Measurements from ENCODE around the gene CHL1.

The CHL1 gene

DNA sequence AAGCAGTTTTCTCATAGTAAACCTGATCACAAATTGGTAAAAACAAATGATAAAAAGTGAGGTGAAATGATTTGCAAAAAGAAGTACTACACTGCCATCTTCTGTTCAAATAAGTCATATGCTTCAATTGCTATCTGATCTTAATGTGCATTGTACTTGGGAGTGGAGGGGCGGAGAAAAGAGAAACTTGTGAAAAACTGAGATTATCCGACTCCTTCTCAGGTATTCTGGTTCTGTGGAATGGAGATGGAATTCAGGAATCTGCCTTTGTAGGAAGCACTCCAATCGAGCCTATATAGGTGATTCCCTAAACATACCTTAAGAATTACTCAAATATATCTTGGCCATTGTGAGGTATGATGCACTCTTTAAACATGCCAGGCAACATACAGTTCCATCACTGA lies 180.6 kb downstream of the CHL1 start:
- no peaks in the 10 kb centered on the region for H3K4me1 ChIP-seq (ENCODE audit: insufficient read depth, low read length)
- no peaks in the 10 kb centered on the region for H3K9me3 ChIP-seq (ENCODE audit: insufficient read depth, low read depth, low read length)
- H3K27me3 ChIP-seq (ENCODE audit: insufficient read depth, low read length), result no peaks in the 10 kb centered on the region
- H3K27ac ChIP-seq (ENCODE audit: low read length), result no peak overlapping the region
- H3K9ac ChIP-seq (ENCODE audit: low read depth, low read length), result no peak overlapping the region
- H3K4me3 ChIP-seq (ENCODE audit: low read length), result no peak overlapping the region
- no peaks in the 10 kb centered on the region for H3K36me3 ChIP-seq (ENCODE audit: insufficient read depth, low read depth, low read length)

GRCh38 chr3:380801-381200 lies 184.2 kb downstream of the CHL1 start:
- Histone ChIP-seq H3K9me3 (ENCODE audit: insufficient read depth, low read depth, low read length) (no peaks in the 10 kb centered on the region), H3K9ac (ENCODE audit: low read depth, low read length) (no peak overlapping the region), H3K27ac (ENCODE audit: low read length) (no peak overlapping the region), H3K36me3 (ENCODE audit: insufficient read depth, low read depth, low read length) (no peaks in the 10 kb centered on the region), H3K27me3 (ENCODE audit: insufficient read depth, low read length) (no peaks in the 10 kb centered on the region), H3K4me3 (ENCODE audit: low read length) (no peak overlapping the region), H3K4me1 (ENCODE audit: insufficient read depth, low read length) (no peaks in the 10 kb centered on the region)

DNA sequence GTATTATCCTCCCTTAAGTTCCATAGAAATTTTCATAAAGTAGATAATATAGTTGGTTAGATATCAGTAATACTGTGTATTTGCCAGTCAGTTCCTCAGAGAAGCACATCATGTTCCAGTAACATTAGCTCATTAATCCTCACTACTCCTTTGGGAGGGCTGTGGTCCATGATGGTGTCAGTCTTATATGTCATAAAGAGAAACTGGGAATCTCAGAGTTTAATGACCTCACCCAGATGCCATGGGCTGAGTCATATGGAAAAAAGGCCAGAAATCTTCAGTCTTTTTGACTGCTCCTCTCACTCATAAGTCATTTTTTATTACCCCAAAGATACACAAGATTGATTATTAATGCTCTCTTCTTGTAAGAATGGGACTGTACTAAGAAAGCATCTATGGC lies 188.6 kb downstream of the CHL1 start:
- H3K4me3 ChIP-seq (ENCODE audit: low read length), result no peak overlapping the region
- no peak overlapping the region for H3K9ac ChIP-seq (ENCODE audit: low read depth, low read length)
- H3K4me1 ChIP-seq (ENCODE audit: insufficient read depth, low read length), result no peaks in the 10 kb centered on the region
- H3K27ac ChIP-seq (ENCODE audit: low read length), result no peak overlapping the region
- H3K9me3 ChIP-seq (ENCODE audit: insufficient read depth, low read depth, low read length), result no peaks in the 10 kb centered on the region
- no peaks in the 10 kb centered on the region for H3K27me3 ChIP-seq (ENCODE audit: insufficient read depth, low read length)
- no peaks in the 10 kb centered on the region for H3K36me3 ChIP-seq (ENCODE audit: insufficient read depth, low read depth, low read length)

DNA sequence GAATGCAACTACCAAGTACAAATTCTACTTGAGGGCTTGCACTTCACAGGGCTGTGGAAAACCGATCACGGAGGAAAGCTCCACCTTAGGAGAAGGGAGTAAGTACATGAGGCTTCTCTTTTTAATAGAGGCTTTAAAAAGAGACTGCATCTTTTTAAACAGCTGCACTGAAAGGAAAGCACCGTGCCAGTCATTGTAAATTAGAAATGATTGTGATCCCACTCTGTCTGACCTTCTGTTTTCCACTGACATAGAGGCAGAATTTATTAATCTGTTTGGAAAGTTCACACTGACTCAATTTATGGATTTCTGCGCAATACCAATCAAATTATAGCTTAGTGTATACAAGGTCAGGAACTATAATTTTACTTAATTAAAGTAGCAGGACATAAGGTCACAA lies 198.2 kb downstream of the CHL1 start:
- no peaks in the 10 kb centered on the region for H3K27me3 ChIP-seq (ENCODE audit: insufficient read depth, low read length)
- no peaks in the 10 kb centered on the region for H3K36me3 ChIP-seq (ENCODE audit: insufficient read depth, low read depth, low read length)
- no peak overlapping the region for H3K9ac ChIP-seq (ENCODE audit: low read depth, low read length)
- no peaks in the 10 kb centered on the region for H3K9me3 ChIP-seq (ENCODE audit: insufficient read depth, low read depth, low read length)
- H3K27ac ChIP-seq (ENCODE audit: low read length), result no peak overlapping the region
- H3K4me1 ChIP-seq (ENCODE audit: insufficient read depth, low read length), result no peaks in the 10 kb centered on the region
- no peak overlapping the region for H3K4me3 ChIP-seq (ENCODE audit: low read length)

DNA sequence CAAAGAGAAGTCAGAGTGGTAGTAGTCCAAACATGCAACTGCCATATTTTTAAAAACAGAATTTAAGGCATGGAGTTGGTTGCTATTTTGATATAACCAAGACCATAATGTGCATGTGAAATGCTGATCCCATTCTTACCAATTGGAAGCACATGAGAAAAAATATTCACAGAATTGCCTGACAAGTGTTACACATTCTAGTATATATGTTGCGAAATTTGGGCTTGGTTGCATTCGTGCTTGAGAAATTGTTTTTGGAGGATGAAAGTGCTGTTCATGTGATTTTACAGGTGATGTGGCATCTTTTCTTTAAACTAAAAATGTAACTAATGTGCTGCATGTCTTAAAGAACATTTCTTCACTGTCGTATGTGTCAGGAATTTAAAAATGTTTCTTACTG lies 199.7 kb downstream of the CHL1 start:
- Histone ChIP-seq H3K4me1 (ENCODE audit: insufficient read depth, low read length) (no peaks in the 10 kb centered on the region), H3K27me3 (ENCODE audit: insufficient read depth, low read length) (no peaks in the 10 kb centered on the region), H3K4me3 (ENCODE audit: low read length) (no peak overlapping the region), H3K9ac (ENCODE audit: low read depth, low read length) (no peak overlapping the region), H3K36me3 (ENCODE audit: insufficient read depth, low read depth, low read length) (no peaks in the 10 kb centered on the region), H3K9me3 (ENCODE audit: insufficient read depth, low read depth, low read length) (no peaks in the 10 kb centered on the region), H3K27ac (ENCODE audit: low read length) (no peak overlapping the region)

DNA sequence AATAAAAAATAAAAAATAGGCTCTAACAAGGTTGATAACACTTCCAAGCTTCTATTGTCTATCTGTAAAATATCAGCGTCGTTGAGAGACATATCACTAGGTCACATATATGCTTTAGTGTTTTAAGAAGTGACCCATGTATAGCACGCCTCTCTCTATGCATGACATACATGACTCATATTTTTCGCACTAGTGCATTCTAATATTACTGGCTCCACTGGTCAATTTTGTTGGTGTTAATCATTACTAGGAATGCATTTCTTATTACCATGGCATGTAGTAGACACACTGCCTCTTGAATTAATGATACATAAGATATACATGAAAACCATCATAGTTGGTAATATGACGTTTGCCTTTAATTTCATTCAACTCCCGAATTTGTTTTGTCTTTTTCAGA lies 203.1 kb downstream of the CHL1 start:
- H3K27ac ChIP-seq (ENCODE audit: low read length), result no peak overlapping the region
- H3K4me3 ChIP-seq (ENCODE audit: low read length), result no peak overlapping the region
- no peaks in the 10 kb centered on the region for H3K27me3 ChIP-seq (ENCODE audit: insufficient read depth, low read length)
- no peaks in the 10 kb centered on the region for H3K4me1 ChIP-seq (ENCODE audit: insufficient read depth, low read length)
- no peaks in the 10 kb centered on the region for H3K9me3 ChIP-seq (ENCODE audit: insufficient read depth, low read depth, low read length)
- H3K36me3 ChIP-seq (ENCODE audit: insufficient read depth, low read depth, low read length), result no peaks in the 10 kb centered on the region
- H3K9ac ChIP-seq (ENCODE audit: low read depth, low read length), result no peak overlapping the region

DNA sequence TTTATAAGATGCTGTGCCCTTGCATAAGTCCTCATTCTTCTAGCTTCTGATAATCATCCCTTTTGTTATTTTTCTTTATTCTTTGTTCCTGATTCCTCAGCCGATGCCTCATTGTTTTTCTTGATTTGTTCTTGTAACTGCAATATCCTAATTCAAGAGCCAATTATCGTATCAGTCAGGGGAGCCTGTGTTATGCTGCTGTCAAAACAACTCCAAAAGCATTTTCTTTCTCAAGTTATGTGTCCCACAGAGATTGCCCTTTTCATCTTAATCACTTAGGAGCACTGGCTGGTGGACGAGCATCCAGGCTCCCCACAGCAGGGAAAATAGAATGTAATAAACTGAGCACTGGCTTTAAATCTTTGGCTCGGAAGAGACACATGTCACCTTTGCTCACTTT lies 207.3 kb downstream of the CHL1 start:
- H3K27me3 ChIP-seq (ENCODE audit: insufficient read depth, low read length), result no peaks in the 10 kb centered on the region
- H3K4me1 ChIP-seq (ENCODE audit: insufficient read depth, low read length), result no peaks in the 10 kb centered on the region
- H3K4me3 ChIP-seq (ENCODE audit: low read length), result no peak overlapping the region
- no peak overlapping the region for H3K9ac ChIP-seq (ENCODE audit: low read depth, low read length)
- no peaks in the 10 kb centered on the region for H3K9me3 ChIP-seq (ENCODE audit: insufficient read depth, low read depth, low read length)
- H3K36me3 ChIP-seq (ENCODE audit: insufficient read depth, low read depth, low read length), result no peaks in the 10 kb centered on the region
- no peak overlapping the region for H3K27ac ChIP-seq (ENCODE audit: low read length)

GRCh38 chr3:409011-409410 lies 212.4 kb downstream of the CHL1 start:
- H3K9me3 ChIP-seq (ENCODE audit: insufficient read depth, low read depth, low read length), result no peaks in the 10 kb centered on the region
- no peak overlapping the region for H3K27ac ChIP-seq (ENCODE audit: low read length)
- H3K4me1 ChIP-seq (ENCODE audit: insufficient read depth, low read length), result no peaks in the 10 kb centered on the region
- no peak overlapping the region for H3K9ac ChIP-seq (ENCODE audit: low read depth, low read length)
- peaks cover 6% of the 10 kb centered on the region; the same call in 1 of the 2 replicates for H3K27me3 ChIP-seq (ENCODE audit: insufficient read depth, low read length)
- H3K4me3 ChIP-seq (ENCODE audit: low read length), result no peak overlapping the region
- no peaks in the 10 kb centered on the region for H3K36me3 ChIP-seq (ENCODE audit: insufficient read depth, low read depth, low read length)

DNA sequence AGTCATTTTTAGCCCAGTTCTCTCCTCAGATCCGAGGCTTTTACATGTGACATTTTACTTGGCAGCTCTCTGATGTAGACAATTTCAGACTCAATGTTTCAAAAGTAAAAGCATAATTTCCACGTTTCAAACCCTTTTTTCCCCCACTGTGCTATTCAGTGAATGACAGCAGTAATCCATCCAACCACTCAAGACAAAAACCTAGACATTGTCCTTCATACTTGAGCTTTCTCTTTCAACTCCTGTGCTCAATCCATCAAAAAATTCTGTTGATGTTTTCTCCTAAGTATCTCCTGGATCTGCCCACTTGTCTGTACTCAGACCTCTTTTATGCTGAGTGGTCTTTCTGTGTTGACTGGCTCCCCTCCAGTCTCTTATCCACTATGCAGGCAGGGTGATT lies 214.7 kb downstream of the CHL1 start:
- Histone ChIP-seq H3K9ac (ENCODE audit: low read depth, low read length) (no peak overlapping the region), H3K36me3 (ENCODE audit: insufficient read depth, low read depth, low read length) (no peaks in the 10 kb centered on the region), H3K27me3 (ENCODE audit: insufficient read depth, low read length) (peaks cover 6% of the 10 kb centered on the region; the same call in 1 of the 2 replicates), H3K9me3 (ENCODE audit: insufficient read depth, low read depth, low read length) (no peaks in the 10 kb centered on the region), H3K4me3 (ENCODE audit: low read length) (no peak overlapping the region), H3K27ac (ENCODE audit: low read length) (no peak overlapping the region), H3K4me1 (ENCODE audit: insufficient read depth, low read length) (no peaks in the 10 kb centered on the region)

DNA sequence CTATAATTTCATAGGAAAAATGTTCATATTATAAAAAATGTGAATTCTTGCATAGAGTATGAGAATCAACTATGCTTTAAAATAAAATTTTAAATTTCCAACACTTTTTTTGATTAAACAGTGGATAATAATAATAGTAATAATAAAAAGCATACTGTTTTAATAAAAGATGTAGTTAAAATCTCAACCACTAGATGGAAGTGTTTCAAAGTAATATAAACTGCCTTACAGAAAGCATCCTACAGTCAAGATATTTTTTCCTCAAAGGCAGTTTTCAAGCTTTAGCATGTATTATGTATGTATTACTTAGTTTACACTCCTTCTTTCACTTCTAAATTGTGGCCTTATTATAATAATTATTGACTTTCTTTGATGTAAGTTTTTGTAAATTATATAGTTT lies 217.5 kb downstream of the CHL1 start:
- Histone ChIP-seq H3K9ac (ENCODE audit: low read depth, low read length) (no peak overlapping the region), H3K27ac (ENCODE audit: low read length) (no peak overlapping the region), H3K4me3 (ENCODE audit: low read length) (no peak overlapping the region), H3K9me3 (ENCODE audit: insufficient read depth, low read depth, low read length) (no peaks in the 10 kb centered on the region), H3K4me1 (ENCODE audit: insufficient read depth, low read length) (no peaks in the 10 kb centered on the region), H3K36me3 (ENCODE audit: insufficient read depth, low read depth, low read length) (no peaks in the 10 kb centered on the region), H3K27me3 (ENCODE audit: insufficient read depth, low read length) (peaks cover 26% of the 10 kb centered on the region)

- no peaks in the 10 kb centered on the region for H3K9me3 ChIP-seq (ENCODE audit: insufficient read depth, low read depth, low read length)
- H3K4me3 ChIP-seq (ENCODE audit: low read length), result no peak overlapping the region
- no peak overlapping the region for H3K9ac ChIP-seq (ENCODE audit: low read depth, low read length)
- H3K4me1 ChIP-seq (ENCODE audit: insufficient read depth, low read length), result no peaks in the 10 kb centered on the region
- H3K27ac ChIP-seq (ENCODE audit: low read length), result no peak overlapping the region
- H3K27me3 ChIP-seq (ENCODE audit: insufficient read depth, low read length), result peaks cover 42% of the 10 kb centered on the region
- H3K36me3 ChIP-seq (ENCODE audit: insufficient read depth, low read depth, low read length), result no peaks in the 10 kb centered on the region
Measured at GRCh38 chr3:418239-418929, 221.8 kb downstream of the CHL1 start.

GRCh38 chr3:420584-420983 lies 224.0 kb downstream of the CHL1 start:
- H3K4me3 ChIP-seq (ENCODE audit: low read length), result no peak overlapping the region
- H3K9me3 ChIP-seq (ENCODE audit: insufficient read depth, low read depth, low read length), result no peaks in the 10 kb centered on the region
- no peaks in the 10 kb centered on the region for H3K4me1 ChIP-seq (ENCODE audit: insufficient read depth, low read length)
- H3K36me3 ChIP-seq (ENCODE audit: insufficient read depth, low read depth, low read length), result no peaks in the 10 kb centered on the region
- no peak overlapping the region for H3K27ac ChIP-seq (ENCODE audit: low read length)
- peaks cover 42% of the 10 kb centered on the region for H3K27me3 ChIP-seq (ENCODE audit: insufficient read depth, low read length)
- no peak overlapping the region for H3K9ac ChIP-seq (ENCODE audit: low read depth, low read length)

Measured in iPS-20b (cell line).